GM18526 (cell line): ENCODE results near the gene HERPUD1.

Experiments used
- POLR2A ChIP-seq: IDR thresholded peaks from 3 replicates; pipeline ENCODE4 v1.6.1; 2011; ENCODE audit not compliant: insufficient read length; ENCODE audit errors: extremely low read depth

HERPUD1 gene

DNA sequence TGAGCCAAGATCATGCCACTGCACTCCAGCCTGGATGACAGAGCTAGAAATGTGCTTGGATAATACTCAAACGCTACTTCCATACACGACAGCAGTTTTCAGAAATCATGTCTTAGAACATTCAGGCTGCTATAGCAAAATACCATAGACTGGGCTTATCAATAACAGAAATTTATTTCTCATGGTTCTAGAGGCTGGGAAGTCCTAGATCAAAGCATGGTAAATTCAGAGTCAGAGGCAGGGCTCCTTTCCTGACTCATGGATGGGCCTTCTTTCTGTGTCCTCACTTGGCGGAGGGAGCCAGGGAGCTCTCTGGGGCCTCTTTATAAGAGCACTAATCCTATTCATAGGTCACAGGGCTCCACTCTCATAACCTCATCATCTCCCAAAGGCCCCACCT lies 24.5 kb upstream of the HERPUD1 start:
- TF ChIP-seq POLR2A, result no peak

DNA sequence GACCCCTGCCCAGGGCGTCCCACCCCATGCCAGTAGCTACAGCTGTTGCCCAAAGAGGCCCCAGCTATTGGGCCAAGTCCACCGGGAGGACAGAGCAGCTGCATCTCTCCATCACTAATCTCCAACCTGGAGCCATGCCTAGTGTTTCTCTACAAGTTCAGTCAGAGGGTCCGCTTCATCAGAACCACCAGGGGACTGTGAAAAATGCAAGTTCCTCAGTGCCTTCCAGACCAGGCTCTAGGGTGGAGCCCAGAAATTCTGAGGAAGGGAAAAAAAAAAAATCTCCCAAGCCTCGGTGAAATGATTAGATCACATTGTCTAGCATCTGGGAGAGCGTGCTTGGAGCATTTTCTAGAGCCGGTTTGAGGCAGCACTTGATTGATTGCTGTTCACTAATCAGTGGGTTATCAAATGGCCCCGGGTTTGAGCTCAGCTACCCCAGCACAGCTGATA lies 22.4 kb upstream of the HERPUD1 start:
- TF ChIP-seq POLR2A, result no peak

DNA sequence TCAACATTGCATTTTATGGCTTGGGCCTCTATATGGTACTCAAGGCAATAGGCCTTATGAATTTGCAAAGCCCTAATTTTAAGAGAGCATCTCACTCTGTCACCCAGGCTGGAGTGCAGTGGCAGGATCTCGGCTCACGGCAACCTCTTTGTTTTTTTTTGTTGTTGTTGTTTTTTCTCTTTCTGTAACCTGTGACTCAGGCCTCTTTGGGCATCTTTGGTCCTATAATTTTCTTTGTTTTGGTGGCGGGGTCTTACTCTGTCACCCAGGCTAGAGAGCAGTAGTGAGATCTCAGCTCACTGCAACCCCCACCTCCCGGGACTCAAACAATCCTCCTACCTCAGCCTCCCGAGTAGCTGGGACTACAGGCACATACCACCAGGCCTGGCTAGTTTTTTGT lies 21.8 kb upstream of the HERPUD1 start:
- no peak for TF ChIP-seq POLR2A

DNA sequence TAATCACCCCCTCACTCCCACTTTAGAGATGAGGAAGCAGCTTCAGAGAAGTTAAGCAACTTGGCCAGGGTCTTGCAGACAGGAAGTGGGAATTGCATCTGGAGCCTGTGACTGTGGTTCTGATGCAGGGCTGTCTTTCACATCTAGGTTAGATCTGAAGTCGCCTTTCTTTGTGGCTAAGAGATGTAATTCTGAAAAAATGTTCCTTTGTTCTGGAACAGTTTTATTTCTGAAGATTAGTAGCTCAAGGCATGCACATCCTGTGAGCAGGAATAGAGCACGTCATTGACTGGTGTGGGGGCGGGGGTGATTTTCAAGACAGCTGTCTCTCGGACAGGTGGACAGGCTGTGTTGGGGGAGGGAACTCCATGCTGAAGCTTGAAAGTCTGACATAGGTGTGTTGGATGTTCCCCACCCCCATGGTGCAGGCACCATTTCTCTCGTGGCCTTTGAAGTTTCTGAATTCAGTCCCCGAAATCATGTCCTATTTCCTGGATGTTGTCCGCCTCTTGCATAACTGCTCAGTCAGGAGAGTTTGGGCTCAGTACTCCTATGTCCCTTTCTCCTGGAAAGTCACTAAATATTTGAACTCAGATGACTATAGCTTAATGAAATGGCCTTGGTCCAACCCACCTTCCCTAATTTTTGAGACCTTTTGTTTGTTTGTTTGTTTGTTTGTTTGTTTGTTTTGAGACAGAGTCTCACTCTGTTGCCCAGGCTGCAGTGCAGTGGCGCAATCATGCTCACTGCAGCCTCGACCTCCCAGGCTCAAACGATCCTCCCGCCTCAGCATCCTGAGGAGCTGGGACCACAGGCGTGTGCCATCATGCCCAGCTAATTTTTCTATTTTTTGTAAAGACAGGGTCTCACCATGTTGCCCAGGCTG lies 21.0 kb upstream of the HERPUD1 start:
- TF ChIP-seq POLR2A, result no peak

DNA sequence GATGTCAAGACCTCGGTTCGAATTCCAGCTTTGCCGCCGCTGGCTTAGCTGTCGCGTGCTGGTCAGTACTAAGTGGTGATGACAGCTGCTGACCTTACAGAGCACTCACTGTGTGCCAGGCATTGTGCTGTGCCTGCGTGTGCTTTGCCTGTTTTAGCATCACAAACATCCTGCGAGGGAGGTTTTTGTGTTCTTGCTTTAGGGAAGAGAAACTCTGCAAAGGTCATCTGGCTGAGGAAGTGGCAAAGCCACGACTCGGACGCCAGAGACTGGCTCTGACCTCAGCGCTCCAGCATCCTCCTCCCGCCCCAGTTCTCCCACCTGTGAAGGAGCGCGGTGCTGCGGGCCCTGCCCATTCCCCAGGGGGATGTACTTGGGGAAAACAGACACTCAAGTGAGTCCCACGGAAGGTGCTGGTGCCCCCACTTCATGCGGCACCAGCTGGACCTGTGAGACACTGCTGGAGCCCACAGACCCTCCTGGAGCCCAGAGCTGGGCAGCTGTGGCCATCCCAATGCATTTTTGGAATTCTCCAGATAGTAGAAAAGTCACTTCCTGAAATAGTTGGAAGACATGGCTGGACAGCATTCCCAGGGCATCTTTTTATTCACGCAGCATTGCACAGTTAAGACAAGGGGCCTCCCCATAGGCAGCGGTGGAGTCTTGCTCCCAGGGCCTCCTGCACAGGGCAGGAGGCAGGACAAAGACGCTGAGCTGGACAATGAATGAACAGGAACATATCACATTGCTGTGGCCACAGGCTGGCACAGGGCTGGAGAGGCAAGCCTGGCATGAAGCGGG lies 20.0 kb upstream of the HERPUD1 start:
- TF ChIP-seq POLR2A, result no peak

DNA sequence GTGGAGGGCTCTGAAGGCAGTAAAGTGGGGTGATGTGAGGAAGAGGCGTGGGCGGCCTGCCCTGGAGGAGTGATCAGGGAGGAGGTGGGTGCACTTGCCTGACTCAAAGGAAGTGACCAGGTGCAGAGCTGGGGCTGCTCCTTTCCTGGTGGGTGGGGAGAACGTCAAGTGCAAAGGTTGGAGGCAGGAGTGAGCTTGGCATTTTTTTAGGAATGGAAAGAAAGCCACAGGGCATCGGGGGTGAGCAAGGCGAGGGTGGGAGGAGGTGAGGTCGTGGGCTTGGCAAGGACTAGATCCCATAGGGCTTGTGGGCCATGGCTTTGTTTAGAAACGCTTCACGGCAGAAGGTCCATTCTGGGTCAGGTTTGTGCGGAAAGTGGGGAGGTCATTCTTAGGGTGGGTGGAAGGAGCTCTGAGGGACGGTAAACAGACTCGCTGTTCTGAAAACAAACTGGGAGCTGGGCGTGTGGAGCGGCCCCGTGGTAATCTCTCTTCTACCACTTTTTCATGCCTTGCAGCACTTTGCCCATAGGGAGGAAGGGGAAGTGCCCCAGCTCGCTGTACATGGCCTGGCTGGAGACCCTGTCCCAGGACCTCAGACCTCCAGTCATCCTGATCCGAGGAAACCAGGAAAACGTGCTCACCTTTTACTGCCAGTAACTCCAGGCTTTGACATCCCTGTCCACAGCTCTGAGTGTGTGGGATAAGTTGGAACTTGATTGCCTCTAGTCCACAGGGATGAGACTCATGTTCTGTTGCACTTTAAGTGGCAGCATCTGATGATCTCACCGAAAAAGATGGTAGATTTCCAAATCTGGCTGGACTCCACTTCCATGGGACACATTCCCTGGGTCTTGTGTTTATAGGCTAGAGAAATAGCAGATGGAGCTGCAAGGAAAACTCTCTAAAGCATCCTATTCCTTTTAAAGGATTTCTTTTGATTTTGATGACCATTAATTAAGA lies 18.9 kb upstream of the HERPUD1 start:
- no peak for TF ChIP-seq POLR2A

DNA sequence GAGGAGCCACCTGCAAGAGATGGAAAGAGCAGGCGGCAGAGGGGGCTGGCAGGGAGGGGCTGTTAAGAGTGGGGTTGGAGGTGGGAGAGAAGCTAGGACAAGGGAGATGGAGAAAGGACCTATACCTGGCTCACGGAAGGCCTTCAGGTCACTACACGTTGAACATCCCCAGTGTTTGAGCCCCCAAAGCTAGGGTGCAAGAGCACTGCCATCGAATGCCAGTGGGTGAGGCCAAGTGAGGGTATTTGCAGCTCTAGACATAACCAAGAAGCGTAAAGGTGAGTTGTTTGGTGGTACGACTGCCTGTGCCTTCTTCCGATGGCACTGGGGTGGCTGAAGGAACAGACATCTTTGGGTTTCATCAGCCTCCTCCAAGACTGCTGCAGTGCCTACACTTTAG lies 17.0 kb upstream of the HERPUD1 start:
- TF ChIP-seq POLR2A, result no peak

DNA sequence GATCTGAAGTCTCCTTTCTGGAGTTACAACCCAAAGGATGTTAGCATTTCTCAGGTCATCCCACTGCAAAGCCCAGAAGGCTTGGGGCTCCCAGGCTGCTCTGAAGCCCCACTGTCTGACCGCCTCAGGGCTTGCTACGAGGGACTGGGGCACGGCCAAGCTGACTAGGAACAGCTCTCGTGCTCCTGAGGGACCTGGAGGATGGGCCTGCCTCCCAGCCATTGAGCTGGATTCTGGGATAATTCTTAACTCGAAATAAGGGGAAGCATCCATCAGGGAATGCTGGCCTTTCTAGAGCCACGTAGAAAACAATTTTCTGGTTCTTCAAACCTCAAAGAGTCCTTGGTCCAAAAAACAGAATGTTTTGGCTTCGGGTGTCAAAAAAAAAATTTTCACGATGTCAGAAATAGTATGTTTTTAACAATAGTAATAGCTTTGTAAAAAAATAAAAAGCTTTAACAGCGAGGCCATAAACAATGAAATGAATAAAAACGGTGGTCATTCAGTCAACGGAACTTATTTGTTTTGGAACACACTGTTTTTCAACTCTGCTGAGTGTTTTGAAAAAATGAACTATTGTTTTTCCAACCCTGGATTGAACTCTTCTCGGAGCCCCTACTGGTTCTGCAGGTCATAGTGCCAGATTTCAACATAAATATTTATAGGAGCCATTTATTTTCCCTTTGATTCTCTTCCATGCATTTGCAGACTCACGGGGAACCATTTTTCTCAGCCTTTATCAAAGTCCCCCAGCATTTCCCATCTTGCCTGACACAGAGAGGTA lies 16.4 kb upstream of the HERPUD1 start:
- no peak for TF ChIP-seq POLR2A

DNA sequence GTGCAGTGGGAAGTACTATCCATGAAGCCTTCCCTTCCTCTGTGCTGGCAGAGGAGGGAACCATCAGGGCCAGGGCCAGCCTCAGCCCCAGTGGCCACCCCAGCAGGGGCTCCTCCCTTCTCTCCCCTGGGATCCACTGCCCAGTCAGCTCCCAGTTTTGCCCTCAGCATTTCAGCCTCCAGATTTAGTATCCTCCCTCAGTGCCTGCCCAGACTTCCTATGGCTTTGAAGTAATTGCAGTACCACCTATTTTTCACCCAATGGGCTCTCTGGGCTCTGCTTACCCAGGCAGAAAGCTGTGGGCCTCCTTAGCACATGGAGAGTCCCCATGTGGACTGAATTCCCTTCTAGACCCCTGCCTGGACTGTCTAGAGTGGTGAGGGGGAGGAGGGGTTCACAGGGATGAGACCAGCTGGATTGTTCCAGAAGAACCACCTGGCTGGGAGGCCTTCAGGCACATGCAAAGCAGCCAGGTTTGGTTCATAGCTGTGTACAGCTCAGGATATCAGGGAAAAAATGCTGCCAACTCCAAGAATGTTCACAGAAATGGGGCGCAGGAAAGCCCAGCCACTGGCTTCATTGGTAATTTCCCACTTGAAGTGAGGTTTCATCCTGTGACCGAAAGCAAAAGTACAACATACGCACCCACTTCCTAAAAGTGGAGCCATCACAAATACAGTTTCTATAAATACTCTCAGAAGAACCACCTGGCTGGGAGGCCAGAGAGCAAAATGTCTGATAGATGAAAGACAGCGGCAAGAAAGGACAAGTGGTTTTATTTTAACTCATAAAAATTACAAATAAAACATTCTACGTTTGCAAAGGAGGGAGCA lies 15.2 kb upstream of the HERPUD1 start:
- TF ChIP-seq POLR2A, result no peak

DNA sequence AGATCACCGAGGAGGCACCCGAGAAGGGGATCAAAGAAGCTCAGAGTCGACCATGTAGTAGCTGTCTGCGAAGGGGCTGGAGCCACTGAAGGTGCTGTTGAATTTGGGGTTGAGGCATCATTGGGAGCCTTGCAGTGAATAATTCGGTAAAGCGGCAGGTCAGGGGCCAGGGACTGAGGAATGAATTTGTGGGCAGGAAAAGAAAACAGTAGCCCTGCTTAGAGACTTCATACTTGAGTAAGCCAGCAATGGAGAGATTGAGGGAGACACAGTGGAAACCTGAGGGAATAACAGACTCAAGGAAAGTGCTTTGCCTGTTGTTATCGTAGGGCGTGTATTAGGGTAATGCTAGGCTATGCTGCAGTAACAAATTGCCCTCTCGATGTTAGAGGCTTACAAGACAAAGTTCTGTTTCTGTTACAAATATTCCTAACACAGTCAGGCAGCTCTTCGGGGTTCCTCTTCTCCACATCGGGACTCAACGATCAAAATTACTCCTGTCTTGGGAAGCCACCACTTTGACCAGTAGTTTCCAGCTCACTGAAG lies 13.4 kb upstream of the HERPUD1 start:
- TF ChIP-seq POLR2A, result no peak

DNA sequence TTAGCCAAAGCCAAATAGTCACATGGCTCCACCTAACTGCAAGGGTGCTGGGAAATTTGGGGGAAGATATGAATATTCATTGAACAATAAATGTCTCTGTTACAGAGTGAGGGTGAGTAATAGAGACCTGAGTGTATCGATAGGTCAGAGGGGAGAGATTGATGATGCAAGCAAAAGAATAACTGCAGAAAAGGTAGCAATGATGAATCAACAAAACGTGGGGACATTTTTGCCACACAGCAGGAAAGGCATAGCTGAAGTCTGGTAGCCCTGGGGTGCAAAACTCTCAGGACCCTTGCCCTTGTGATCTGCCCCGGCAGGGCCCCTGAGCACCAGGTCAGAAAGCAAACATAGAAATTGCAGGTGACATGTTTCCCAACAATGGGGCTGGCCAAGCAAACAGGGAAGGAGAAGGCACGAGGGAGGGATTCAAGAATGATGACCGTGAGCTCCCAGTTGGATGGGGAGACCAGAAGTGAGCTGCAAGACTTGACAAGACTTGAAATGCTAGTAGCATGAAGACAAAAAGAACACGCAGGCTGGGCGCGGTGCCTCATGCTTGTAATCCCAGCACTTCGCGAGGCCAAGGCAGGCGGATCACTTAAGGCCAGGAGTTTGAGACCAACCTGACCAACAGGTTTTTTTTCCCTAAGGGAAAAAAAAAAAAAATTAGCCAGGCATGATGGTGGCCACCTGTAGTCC lies 12.7 kb upstream of the HERPUD1 start:
- TF ChIP-seq POLR2A, result no peak

DNA sequence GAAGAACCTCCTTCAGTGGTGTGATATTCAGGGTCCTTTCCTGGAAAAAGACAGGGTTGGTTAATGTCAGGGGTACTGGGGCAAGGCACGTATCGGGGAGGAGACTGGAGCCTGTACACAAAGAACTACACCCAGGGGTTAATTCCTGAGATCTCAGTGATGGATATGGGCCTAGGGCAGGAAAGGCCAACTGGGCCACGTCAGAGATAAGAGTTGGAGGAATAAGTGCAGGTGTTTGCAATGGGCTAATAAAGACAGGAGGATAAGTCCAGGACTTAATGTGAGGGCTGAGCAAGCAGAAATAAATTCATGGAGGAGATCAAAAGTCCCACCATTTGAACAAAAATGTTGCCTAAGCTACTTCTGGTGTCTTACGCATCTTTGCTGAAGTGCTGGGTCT lies 10.4 kb upstream of the HERPUD1 start:
- TF ChIP-seq POLR2A, result no peak
